ENCODE results near the gene SYT9. TPM values are rescaled to one million over a fixed set of nuclear protein-coding genes. Genes with fewer than 3 reads are reported as not detected.

SYT9 gene
- polyA plus RNA-seq, 2 of the 4 experiments (the other 2 are of a cell fraction), result 0.10 TPM; not detected in 1

DNA sequence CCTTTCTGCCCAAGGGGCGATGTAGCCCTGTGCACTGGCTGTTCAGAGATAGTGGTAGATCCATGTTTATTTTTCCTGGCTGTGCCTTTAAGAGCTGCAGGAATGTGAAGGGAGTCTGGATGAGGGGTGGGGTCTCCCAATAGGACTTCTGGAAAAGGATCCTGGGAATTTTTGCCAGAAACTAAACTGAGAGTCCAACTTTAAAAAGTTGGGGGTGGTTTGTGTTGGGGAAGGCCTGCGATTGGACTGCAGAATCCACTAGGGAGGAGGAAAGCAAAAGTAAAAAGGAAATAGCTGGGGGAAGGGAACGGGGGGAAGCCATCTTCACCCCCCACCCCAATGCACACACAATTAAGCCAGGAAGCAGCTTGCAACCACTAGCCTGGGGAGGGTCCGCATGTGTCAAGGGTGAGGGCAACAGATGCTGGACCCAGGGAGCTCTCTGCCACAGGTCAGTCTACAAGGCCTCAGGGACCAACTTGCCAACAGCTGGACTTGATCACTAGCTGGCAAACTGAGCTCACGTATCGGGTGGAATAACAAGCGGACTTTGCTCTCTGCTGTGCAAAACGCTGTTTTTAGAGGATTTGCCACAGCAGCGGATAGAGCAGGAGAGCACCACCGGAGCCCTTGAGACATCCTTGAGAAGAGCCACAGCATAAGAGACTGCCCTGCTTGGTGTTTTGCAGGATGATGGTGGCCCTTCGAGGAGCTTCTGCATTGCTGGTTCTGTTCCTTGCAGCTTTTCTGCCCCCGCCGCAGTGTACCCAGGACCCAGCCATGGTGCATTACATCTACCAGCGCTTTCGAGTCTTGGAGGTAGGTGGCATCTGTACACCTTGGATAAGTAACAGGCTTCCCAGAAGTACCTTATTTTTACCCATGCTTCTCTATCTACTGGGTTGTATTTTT lies 233.7 kb downstream of the SYT9 start, which contains the start of gene OLFML1:
OLFML1 (plus strand) TSS at position 321 of the 912 bp plus-strand sequence; CDS start at position 691, 370 bp downstream.
- CTCF ChIA-PET, result interaction anchor here (0.7 to 1.1 kb wide), 3 partner anchors 27 to 209 kb away, joined by 3 to 5 read pairs (median 4); partner anchors contain the start of gene PPFIBP2

DNA sequence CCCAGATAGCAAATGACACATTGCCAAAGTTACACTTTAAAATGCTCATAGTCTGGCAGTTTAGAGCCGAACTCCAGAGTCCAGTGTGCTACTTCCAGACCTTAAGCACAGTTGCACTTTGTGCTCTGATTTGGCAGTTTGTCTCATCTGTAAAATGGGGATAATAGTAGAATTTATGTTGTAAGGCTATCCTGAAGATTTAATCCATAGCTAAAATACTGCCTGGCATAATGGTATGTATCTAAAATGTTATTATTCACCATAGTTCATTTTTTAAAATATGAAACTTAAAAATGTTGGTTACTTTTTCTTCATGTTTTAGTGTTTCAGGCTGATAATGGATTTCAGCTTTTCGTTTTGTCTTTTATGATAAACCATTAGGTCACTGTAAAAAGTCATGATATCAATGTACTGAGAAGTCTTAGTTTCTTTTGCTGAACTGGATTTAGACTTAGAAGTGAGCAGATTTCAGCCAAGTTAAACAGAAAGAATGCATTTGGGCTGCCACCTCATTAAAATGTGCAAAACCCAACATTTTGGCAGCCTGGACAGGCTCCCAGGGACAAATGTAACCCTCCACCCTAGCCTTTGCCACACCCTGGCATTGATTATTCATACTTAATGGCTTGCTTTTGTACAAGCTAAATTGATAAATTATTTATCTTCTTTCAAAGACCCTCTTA lies 234.5 kb downstream of the SYT9 start:
- Histone ChIP-seq H3K4me3 (no peak overlapping the region), H3K4me2 (no peak overlapping the region), H3K4me1 (peaks cover 6% of the 10 kb centered on the region; the same call in 1 of the 3 replicates), H3K27ac (no peak overlapping the region), H3K9me3 (no peaks in the 10 kb centered on the region)
- DNase-seq (ENCODE audit: low read depth in 1 of 2, low spot score in 1 of 2) (no peak), ATAC-seq (no peak), FAIRE-seq (peak; percentile 61)
- CTCF ChIA-PET, result interaction anchor here (0.7 kb wide), 1 partner anchor 208 kb away, joined by 4 read pairs; no protein-coding TSS in a partner anchor
- POLR2A ChIA-PET, result no interaction called here
- WGBS (ENCODE audit: missing lambda C conversion rate), result 47% methylated on average over 2 of the region's 2 CpGs
- TF ChIP-seq FOSL2 (IDR thresholded peaks at IDR 0.05) (no peak), FOSL2 (CRISPR knock-in tag; IDR thresholded peaks at IDR 0.05) (no peak), PHF8 (IDR thresholded peaks at IDR 0.05; ENCODE audit: borderline replicate concordance, low read depth) (no peak), CHD2 (IDR thresholded peaks at IDR 0.05; ENCODE audit: low read length, partially characterized antibody) (no peak), HOXB5 (CRISPR knock-in tag; IDR thresholded peaks at IDR 0.05) (no peak), RCOR1 (IDR thresholded peaks at IDR 0.05; ENCODE audit: low read depth, low read length) (no peak), ZNF302 (CRISPR knock-in tag; IDR thresholded peaks at IDR 0.05) (no peak), FOXS1 (CRISPR knock-in tag; IDR thresholded peaks at IDR 0.05) (no peak), POLR2AphosphoS2 (conservative IDR thresholded peaks at IDR 0.05; ENCODE audit: low read length) (no peak), FOSB (CRISPR knock-in tag; IDR thresholded peaks at IDR 0.05) (no peak), BHLHE40 (IDR thresholded peaks at IDR 0.05; ENCODE audit: low read depth, low read length) (no peak), TFCP2L1 (CRISPR knock-in tag; IDR thresholded peaks at IDR 0.05) (no peak), POLR2A (IDR thresholded peaks at IDR 0.05; ENCODE audit: low read length) (no peak), SMC3 (IDR thresholded peaks at IDR 0.05) (no peak)
- TF ChIP-seq, protein P1, sequence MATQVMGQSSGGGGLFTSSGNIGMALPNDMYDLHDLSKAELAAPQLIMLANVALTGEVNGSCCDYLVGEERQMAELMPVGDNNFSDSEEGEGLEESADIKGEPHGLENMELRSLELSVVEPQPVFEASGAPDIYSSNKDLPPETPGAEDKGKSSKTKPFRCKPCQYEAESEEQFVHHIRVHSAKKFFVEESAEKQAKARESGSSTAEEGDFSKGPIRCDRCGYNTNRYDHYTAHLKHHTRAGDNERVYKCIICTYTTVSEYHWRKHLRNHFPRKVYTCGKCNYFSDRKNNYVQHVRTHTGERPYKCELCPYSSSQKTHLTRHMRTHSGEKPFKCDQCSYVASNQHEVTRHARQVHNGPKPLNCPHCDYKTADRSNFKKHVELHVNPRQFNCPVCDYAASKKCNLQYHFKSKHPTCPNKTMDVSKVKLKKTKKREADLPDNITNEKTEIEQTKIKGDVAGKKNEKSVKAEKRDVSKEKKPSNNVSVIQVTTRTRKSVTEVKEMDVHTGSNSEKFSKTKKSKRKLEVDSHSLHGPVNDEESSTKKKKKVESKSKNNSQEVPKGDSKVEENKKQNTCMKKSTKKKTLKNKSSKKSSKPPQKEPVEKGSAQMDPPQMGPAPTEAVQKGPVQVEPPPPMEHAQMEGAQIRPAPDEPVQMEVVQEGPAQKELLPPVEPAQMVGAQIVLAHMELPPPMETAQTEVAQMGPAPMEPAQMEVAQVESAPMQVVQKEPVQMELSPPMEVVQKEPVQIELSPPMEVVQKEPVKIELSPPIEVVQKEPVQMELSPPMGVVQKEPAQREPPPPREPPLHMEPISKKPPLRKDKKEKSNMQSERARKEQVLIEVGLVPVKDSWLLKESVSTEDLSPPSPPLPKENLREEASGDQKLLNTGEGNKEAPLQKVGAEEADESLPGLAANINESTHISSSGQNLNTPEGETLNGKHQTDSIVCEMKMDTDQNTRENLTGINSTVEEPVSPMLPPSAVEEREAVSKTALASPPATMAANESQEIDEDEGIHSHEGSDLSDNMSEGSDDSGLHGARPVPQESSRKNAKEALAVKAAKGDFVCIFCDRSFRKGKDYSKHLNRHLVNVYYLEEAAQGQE (IDR thresholded peaks at IDR 0.05), result no peak

More for the DNA sequence above, 233.7 kb downstream of the SYT9 start, which contains the start of gene OLFML1:
- no peaks in the 10 kb centered on the region for H3K9me3 ChIP-seq
- no peak within 1 kb of the TSS for H3K4me2 ChIP-seq
- 68% methylated on average over 15 of the region's 15 CpGs for WGBS (ENCODE audit: missing lambda C conversion rate)
- DNase-seq (ENCODE audit: low read depth in 1 of 2, low spot score in 1 of 2) (no peak), ATAC-seq (no peak), FAIRE-seq (no peak)
- H3K27ac ChIP-seq, result no peak within 1 kb of the TSS
- H3K4me1 ChIP-seq, result peaks cover 6% of the 10 kb centered on the region; the same call in 1 of the 3 replicates
- TF ChIP-seq TFCP2L1 (CRISPR knock-in tag; IDR thresholded peaks at IDR 0.05) (no peak), HOXB5 (CRISPR knock-in tag; IDR thresholded peaks at IDR 0.05) (no peak), FOSB (CRISPR knock-in tag; IDR thresholded peaks at IDR 0.05) (no peak), FOSL2 (IDR thresholded peaks at IDR 0.05) (no peak), FOSL2 (CRISPR knock-in tag; IDR thresholded peaks at IDR 0.05) (no peak), MAFK (IDR thresholded peaks at IDR 0.05; ENCODE audit: partially characterized antibody) (no peak), MYC (IDR thresholded peaks at IDR 0.05; ENCODE audit: borderline replicate concordance, low read length) (no peak), KDM5A (IDR thresholded peaks at IDR 0.05) (no peak), ZC3H11A (IDR thresholded peaks at IDR 0.05) (no peak)
- TF ChIP-seq, protein P2, sequence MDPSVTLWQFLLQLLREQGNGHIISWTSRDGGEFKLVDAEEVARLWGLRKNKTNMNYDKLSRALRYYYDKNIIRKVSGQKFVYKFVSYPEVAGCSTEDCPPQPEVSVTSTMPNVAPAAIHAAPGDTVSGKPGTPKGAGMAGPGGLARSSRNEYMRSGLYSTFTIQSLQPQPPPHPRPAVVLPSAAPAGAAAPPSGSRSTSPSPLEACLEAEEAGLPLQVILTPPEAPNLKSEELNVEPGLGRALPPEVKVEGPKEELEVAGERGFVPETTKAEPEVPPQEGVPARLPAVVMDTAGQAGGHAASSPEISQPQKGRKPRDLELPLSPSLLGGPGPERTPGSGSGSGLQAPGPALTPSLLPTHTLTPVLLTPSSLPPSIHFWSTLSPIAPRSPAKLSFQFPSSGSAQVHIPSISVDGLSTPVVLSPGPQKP (IDR thresholded peaks at IDR 0.05; ENCODE audit: low read depth, low read length), result no peak
- TF ChIP-seq, protein P1 (IDR thresholded peaks at IDR 0.05), result no peak
- POLR2A ChIA-PET, result no interaction called here
- H3K4me3 ChIP-seq, result no peak within 1 kb of the TSS

Data from A549 (cell line).